GM21381 (cell line): Measurements from ENCODE around the gene LIPT1.
"Not testable (repeated sequence)": the region's sequence is repeated elsewhere in the genome, so short reads cannot be mapped to it uniquely, and the experiment has no call there.

ENCODE experiments used
- ATAC-seq: cut with Tn5 transposase; IDR thresholded peaks from one replicate; pipeline ENCODE4 v1.9.1; 2021; ENCODE audit warnings: mild to moderate bottlenecking, moderate library complexity; ENCODE audit not compliant: unreplicated experiment

Gene LIPT1

GRCh38 chr2:99171377-99172140 lies 16.8 kb downstream of the LIPT1 start:
- ATAC-seq, result no peak

GRCh38 chr2:99180755-99181623 lies 26.2 kb downstream of the LIPT1 start, which contains the start of the genes MITD1 and MRPL30:
Gene MITD1, minus strand, starts transcription at chr2:99181058. Its CDS starts 77 bp downstream, at chr2:99180981.
Gene MRPL30, plus strand, starts transcription at chr2:99181184. Its CDS starts 5,020 bp downstream, at chr2:99186204.
- ATAC-seq, result peak; percentile 93

- no peak for ATAC-seq
These were observed 26.8 kb downstream of the LIPT1 start for GRCh38 chr2:99181624-99182000.

- no peak for ATAC-seq
These were observed 28.3 kb downstream of the LIPT1 start for GRCh38 chr2:99183025-99183424.

- no peak for ATAC-seq
These were observed 30.0 kb downstream of the LIPT1 start for GRCh38 chr2:99184811-99185210.

GRCh38 chr2:99187011-99187410 lies 32.2 kb downstream of the LIPT1 start:
- ATAC-seq, result no peak

- no peak for ATAC-seq
These were observed 33.6 kb downstream of the LIPT1 start for GRCh38 chr2:99188357-99188756.

GRCh38 chr2:99190548-99190947 lies 35.8 kb downstream of the LIPT1 start:
- ATAC-seq, result no peak

- not testable (repeated sequence) for ATAC-seq
These were observed 37.6 kb downstream of the LIPT1 start for GRCh38 chr2:99192364-99192763.

GRCh38 chr2:99198103-99198841 lies 43.5 kb downstream of the LIPT1 start:
- no peak for ATAC-seq

- ATAC-seq, result no peak
These were observed 45.5 kb downstream of the LIPT1 start for GRCh38 chr2:99200076-99200800.

- no peak for ATAC-seq
These were observed 47.4 kb downstream of the LIPT1 start for GRCh38 chr2:99201959-99202678.

GRCh38 chr2:99205491-99205890 lies 50.7 kb downstream of the LIPT1 start:
- ATAC-seq, result no peak
